ENCODE measurements around the gene ROR2.

ROR2 gene

GRCh38 chr9:91761362-91761761 lies 188.7 kb downstream of the ROR2 start (continued):
- TF ChIP-seq ARNTL (CRISPR knock-in tag; IDR thresholded peaks at IDR 0.05; ENCODE audit: borderline replicate concordance, low read depth) (no peak), ISL1 (CRISPR knock-in tag; IDR thresholded peaks at IDR 0.05) (no peak)

- ATAC-seq, result no peak
- no peak for TF ChIP-seq CSDC2 (CRISPR knock-in tag; IDR thresholded peaks at IDR 0.05)
Measured at GRCh38 chr9:91760906-91761305, 189.1 kb downstream of the ROR2 start.

- TF ChIP-seq GLIS3 (CRISPR knock-in tag; IDR thresholded peaks at IDR 0.05) (no peak), ZNF565 (CRISPR knock-in tag; conservative IDR thresholded peaks at IDR 0.05; ENCODE audit: low read depth) (no peak), OSR1 (CRISPR knock-in tag; IDR thresholded peaks at IDR 0.05) (no peak), ZC3H10 (CRISPR knock-in tag; IDR thresholded peaks at IDR 0.05) (no peak), TCF4 (CRISPR knock-in tag; IDR thresholded peaks at IDR 0.05; ENCODE audit: borderline replicate concordance) (no peak), PATZ1 (CRISPR knock-in tag; IDR thresholded peaks at IDR 0.05; ENCODE audit: borderline replicate concordance) (no peak), RARB (CRISPR knock-in tag; IDR thresholded peaks at IDR 0.05) (no peak), ZNF8 (CRISPR knock-in tag; IDR thresholded peaks at IDR 0.05) (no peak), CSDC2 (CRISPR knock-in tag; IDR thresholded peaks at IDR 0.05) (no peak), BACH2 (CRISPR knock-in tag; IDR thresholded peaks at IDR 0.05; ENCODE audit: borderline replicate concordance) (no peak), ZFP3 (CRISPR knock-in tag; IDR thresholded peaks at IDR 0.05) (no peak), SNAI2 (CRISPR knock-in tag; IDR thresholded peaks at IDR 0.05) (no peak), ESRRG (CRISPR knock-in tag; IDR thresholded peaks at IDR 0.05) (no peak), ARNTL (CRISPR knock-in tag; IDR thresholded peaks at IDR 0.05; ENCODE audit: borderline replicate concordance, low read depth) (no peak), TOX (CRISPR knock-in tag; IDR thresholded peaks at IDR 0.05; ENCODE audit: borderline replicate concordance) (no peak), POU6F1 (CRISPR knock-in tag; IDR thresholded peaks at IDR 0.05; ENCODE audit: borderline replicate concordance, low read depth) (no peak), ZFP30 (CRISPR knock-in tag; IDR thresholded peaks at IDR 0.05) (no peak)
- peak; percentile 85 for ATAC-seq
Measured at GRCh38 chr9:91758491-91758981, 191.5 kb downstream of the ROR2 start.

- TF ChIP-seq GLIS3 (CRISPR knock-in tag; IDR thresholded peaks at IDR 0.05) (no peak), CSRNP3 (CRISPR knock-in tag; IDR thresholded peaks at IDR 0.05) (no peak)
- ATAC-seq, result no peak
Measured at GRCh38 chr9:91757782-91758181, 192.2 kb downstream of the ROR2 start.

- no peak for ATAC-seq
Measured at GRCh38 chr9:91756510-91756780, 193.6 kb downstream of the ROR2 start.

More at GRCh38 chr9:91756510-91756780, 193.6 kb downstream of the ROR2 start:
- TF ChIP-seq ESRRG (CRISPR knock-in tag; IDR thresholded peaks at IDR 0.05) (no peak), ARNTL (CRISPR knock-in tag; IDR thresholded peaks at IDR 0.05; ENCODE audit: borderline replicate concordance, low read depth) (no peak), GLIS3 (CRISPR knock-in tag; IDR thresholded peaks at IDR 0.05) (no peak), SNAI2 (CRISPR knock-in tag; IDR thresholded peaks at IDR 0.05) (no peak), ZFP3 (CRISPR knock-in tag; IDR thresholded peaks at IDR 0.05) (no peak), ISL1 (CRISPR knock-in tag; IDR thresholded peaks at IDR 0.05) (no peak), RARB (CRISPR knock-in tag; IDR thresholded peaks at IDR 0.05) (no peak), POU6F1 (CRISPR knock-in tag; IDR thresholded peaks at IDR 0.05; ENCODE audit: borderline replicate concordance, low read depth) (no peak), TOX (CRISPR knock-in tag; IDR thresholded peaks at IDR 0.05; ENCODE audit: borderline replicate concordance) (no peak), ZC3H10 (CRISPR knock-in tag; IDR thresholded peaks at IDR 0.05) (no peak), BACH2 (CRISPR knock-in tag; IDR thresholded peaks at IDR 0.05; ENCODE audit: borderline replicate concordance) (no peak), ZNF565 (CRISPR knock-in tag; conservative IDR thresholded peaks at IDR 0.05; ENCODE audit: low read depth) (no peak), ZNF70 (CRISPR knock-in tag; IDR thresholded peaks at IDR 0.05) (no peak), CSRNP3 (CRISPR knock-in tag; IDR thresholded peaks at IDR 0.05) (no peak), CSDC2 (CRISPR knock-in tag; IDR thresholded peaks at IDR 0.05) (no peak)

Data from SK-N-SH treated with all-trans-retinoic acid at 6 μM for 48 hours (cell line).